Stimulated activated CD8-positive, alpha-beta memory T cell treated with anti-CD3 and anti-CD28 coated beads, Interleukin-7, amount 100 ng/mL, for 4 hours (primary cell): Measurements from ENCODE around the gene CHMP3.
"Not testable (repeated sequence)": the region's sequence is repeated elsewhere in the genome, so short reads cannot be mapped to it uniquely, and the experiment has no call there.

ENCODE experiments used
- DNase-seq, 2 donors: peaks; one replicate each; pipeline ENCODE4 v3.0.0-alpha.2; 2020; ENCODE audit warnings: low read depth in 2 of 2

CHMP3 gene

DNA sequence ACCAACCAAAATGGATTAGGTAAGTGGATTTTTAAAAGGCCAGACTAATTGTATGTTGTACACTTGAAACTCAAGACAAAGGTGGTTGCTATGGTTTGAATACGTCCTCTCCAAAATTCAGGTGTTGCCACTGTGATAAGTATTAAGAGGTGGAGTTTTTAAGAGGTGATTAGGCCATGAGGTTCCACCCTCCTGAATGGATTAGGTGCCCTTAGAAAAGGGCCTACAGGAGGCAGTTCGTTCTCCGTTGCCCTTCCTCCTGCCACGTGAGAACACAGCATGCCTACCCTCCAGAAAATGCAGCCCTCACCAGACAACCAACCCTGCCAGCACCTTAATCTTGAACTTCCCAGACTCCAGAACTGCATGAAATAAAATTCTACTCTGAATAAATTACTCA is 51.2 kb downstream of the CHMP3 start:
- no peak for DNase-seq

GRCh38 chr2:86510436-86510933 is 52.8 kb downstream of the CHMP3 start:
- DNase-seq = no peak

GRCh38 chr2:86507600-86507999 is 55.6 kb downstream of the CHMP3 start:
- no peak for DNase-seq

DNA sequence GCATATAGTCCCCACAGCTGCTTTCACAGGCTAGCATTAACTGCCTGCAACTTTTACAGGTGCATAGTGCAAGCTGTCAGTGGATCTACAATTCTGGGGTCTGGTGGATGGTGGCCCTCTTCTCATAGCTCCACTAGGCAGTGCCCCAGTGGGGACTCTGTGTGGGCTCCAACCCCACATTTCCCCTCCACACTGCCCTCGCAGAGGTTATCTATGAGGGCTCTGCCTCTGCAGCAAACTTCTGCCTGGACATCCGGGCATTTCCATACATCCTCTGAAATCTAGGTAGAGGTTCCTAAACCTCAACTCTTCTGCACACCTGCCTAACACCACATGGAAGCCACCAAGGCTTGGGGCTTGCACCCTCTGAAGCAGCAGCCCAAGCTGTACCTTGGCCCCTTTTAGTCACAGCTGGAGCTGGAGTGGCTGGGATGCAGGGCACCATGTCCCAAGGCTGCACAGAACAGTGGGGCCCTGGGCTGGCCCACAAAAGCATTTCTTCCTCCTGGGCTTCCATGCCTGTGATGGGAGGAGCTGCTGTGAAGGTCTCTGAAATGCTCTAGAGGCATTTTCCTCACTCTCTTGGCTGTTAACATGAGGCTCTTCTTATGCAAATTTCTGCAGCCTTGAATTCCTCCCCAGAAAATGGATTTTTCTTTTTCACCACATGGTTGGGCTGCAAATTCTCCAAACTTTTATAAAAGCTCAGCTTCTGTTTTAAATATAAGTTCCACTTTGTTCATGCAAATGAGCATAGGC is 62.7 kb downstream of the CHMP3 start:
- no peak for DNase-seq

DNA sequence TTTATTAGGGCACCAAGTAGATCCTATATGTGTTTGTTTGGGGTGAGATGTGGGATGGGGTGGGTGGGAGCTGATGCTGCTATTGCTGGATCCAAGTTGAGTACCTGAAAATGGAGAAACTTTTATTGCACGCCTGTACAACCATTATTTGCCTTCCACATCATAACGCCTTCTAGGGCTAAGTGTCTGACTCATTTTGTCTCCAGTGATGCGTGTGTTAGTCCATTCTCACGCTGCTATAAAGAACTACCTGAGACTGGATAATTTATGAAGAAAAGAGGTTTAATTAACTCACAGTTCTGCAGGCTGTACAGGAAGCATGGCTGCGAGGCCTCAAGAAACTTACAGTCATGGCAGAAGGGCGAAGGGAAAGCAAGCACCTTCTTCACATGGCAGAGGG is 63.9 kb downstream of the CHMP3 start:
- no peak for DNase-seq

- DNase-seq = no peak
These were observed 64.6 kb downstream of the CHMP3 start for GRCh38 chr2:86498468-86499260.

- DNase-seq = not testable (repeated sequence)
These were observed 66.9 kb downstream of the CHMP3 start for GRCh38 chr2:86496391-86496790.

DNA sequence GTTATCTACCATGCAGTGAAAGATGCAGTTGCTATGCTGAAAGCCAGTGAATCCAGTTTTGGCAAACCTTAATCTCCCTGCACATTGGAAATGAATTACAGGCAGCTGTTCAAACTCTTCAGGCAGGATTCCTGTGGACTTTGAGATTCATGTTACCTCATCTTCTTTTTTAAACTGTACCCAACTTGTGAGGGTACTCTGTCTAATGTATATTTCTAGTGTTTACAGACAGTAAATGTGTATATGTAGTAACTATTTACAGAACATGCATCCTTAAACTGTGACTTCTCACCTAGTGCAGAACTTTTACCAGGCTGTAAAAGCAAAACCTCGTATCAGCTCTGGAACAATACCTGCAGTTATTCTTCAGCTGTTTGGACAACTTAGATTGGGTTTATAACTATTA is 71.2 kb downstream of the CHMP3 start:
- DNase-seq = no peak

GRCh38 chr2:86491088-86491487 is 72.2 kb downstream of the CHMP3 start:
- DNase-seq = no peak

DNA sequence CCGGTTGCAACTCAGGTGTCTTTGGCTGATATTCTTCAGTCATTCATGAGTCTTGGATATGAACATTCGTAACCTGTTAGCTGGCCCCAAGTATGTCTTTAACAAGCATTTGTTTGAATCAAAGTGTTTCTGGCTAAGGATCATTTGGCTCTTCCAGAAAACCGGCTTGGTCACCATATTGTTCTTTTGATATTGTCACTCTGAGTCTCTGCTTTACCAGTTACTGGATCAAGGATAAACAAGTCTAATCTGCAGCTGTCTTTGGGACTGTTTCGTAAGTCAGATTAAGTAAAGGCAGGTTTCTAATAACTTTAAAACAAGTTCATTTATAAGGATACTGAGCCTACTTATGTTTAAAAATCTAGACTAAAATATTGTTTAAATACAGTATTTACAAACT is 73.0 kb downstream of the CHMP3 start:
- no peak for DNase-seq

GRCh38 chr2:86489542-86489941 is 73.7 kb downstream of the CHMP3 start:
- no peak for DNase-seq

DNA sequence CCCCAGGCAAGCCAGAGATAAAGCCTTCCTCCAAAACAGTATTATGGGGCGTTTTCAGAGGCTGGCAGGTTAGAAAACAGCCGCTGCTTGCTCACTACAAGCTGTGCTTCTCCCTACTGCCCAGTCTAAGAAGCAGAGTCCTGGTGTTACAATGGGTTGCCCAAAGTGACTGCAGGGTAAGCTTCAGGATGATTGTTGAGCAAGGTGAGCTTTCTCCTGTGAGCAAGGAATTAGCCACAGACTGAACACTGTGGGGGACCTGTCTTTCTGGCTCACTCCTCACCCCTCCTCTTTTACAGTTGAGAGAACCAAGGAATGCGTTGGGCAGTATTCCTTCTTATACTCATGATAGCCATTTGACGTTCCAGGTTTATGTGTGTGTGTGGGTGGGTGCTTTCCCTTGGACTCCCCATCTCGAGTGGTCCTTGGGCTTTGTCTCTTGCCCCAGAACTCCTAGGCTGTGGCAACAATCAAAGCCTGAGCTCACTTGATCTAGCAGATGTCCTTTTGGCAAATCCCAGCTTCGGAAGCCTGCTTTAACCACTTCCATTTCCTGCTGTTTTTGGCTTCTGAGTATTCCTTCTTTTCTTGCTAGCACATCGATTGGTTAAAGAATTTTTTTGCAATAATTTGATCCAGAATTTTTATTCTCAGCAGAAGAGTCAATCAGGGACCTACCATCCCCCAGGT is 74.5 kb downstream of the CHMP3 start:
- DNase-seq = no peak

GRCh38 chr2:86487062-86487461 is 76.2 kb downstream of the CHMP3 start:
- no peak for DNase-seq

DNA sequence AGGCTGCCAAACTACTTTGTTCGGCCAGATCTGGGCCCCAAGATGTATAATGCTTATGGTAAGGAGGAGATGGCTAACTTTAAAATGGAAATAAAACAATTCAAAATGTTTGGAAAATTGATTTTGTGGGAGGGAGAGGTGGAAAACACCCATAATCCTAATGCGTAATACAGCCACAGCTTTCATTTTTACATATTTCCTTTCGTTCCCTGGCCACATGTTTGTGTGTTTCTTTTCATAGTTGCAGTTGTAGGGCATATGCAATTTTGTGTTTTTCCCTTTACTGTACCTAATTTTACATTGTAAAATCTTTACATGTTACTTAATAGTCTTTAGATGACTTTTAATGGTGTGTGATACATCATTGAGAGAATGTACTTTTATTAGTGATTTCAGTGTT is 77.4 kb downstream of the CHMP3 start:
- no peak for DNase-seq

- no peak for DNase-seq
These were observed 78.1 kb downstream of the CHMP3 start for GRCh38 chr2:86485103-86485502.

DNA sequence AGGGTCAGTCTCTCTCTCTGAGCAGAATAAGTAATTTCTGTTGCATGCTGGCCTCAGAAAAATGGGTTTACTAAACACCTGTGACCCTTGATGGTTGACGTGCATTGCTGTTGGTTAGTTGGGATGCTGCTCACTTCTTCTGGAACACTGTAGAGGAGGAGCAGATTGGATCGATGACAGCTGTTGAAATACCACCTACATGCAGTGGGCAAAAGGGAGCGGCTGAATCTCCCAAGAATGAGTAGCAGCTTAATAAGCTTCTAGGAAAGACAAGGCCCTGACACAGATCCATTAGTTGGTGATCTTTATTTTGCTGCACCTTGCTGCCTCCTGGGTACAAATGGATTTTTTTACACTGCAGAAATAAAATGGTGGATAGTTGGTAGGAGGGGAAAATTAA is 78.9 kb downstream of the CHMP3 start:
- no peak for DNase-seq

- DNase-seq = no peak
These were observed 81.2 kb downstream of the CHMP3 start for GRCh38 chr2:86482034-86482433.

DNA sequence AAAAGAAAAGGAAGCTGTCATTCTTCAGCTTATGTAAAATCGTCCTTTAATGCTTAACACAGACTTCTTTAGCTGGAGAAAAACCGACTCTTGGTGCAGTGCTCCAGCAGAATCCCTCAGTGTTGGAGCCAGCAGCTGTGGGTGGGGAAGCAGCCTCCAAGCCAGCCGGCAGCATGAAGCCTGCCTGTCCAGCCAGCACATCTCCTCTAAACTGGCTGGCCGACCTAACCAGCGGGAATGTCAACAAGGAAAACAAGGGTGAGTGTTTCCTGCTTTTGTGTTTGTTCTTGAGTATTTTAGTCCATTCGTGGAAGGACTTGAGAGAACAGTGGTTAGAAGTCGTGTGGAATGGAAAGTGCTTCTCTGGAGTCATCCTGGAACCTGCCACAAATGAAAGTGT is 83.1 kb downstream of the CHMP3 start:
- no peak for DNase-seq

GRCh38 chr2:86477349-86477748 is 85.9 kb downstream of the CHMP3 start:
- no peak for DNase-seq

DNA sequence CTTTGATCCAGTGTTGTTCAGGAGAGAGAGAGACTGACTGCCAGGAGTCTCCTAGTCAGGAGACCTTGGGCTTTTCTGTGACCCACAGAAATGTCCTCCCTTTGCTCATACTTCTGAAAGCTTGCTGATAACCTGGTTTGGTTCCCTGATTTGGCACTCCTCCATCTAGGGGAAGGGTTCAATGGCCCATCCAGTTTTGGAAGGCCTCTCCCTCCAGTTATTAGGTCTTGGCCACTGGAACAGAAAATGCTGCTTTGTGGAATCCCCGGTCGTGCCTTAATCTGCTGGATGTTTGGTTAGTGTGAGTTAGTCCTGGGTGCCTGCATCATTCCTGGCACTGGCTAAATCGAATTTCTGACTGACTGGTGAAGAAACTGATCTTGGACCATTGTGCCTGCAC is 86.3 kb downstream of the CHMP3 start:
- no peak for DNase-seq

DNA sequence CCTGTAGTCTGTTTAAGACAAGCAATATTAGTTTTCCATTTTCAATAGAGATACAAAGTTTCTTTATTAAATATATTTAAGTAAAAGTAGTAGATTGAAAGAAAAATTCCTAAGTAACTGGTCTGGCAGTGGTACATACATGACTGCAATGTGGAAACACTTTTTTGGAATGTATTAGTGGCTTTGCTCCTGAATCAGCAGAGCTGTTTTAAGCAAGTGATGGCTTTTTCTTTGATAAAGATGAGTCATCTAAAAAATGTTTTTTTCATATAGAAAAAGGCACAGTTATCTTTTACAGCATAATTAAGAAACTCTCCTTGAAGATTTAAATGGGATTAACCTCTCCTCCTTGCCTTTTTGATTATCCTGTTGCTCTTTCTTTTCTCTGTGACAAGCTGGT is 87.2 kb downstream of the CHMP3 start:
- DNase-seq = no peak

DNA sequence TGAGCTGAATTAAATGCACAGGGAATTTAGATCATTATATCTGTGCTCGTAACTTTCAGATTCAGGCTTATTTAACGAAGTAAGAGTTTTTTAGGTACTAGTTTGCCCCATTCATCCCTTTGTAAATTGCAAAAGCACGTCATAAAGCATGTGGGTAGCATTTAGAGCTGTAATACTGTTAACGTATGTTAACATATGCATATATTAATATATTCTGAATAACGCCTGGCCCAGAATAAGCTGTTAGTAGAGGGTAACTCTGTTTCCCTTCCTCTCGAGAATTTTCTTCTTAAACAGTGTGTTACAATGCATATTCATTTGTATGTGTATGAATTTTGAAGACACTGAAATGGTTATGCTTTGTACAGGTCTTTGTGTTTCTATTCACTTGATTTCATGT is 91.6 kb downstream of the CHMP3 start:
- no peak for DNase-seq

DNA sequence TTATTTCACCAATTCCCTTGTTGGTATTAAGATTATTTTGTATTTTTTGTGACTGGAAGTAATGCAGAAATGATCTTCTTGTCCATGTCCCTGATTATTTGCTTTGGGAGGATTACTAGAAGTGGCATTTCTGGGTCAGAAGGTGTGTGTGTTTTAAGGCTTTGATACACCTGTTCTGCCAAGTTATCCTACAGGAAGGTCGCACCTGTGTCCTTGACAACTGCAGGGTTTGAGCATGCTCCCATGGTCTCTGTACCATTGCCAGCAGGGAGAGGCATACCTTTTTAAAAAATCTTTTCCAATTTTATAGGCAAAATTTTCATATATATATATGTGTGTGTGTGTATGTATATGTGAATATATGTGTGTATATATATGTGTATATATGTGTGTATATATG is 92.4 kb downstream of the CHMP3 start:
- no peak for DNase-seq
